Epithelial cell of proximal tubule (primary cell): ENCODE measurements around the gene EXOC1. TPM values are rescaled to one million over a fixed set of nuclear protein-coding genes. Genes with fewer than 3 reads are reported as not detected.

Source experiments
- DNase-seq: peaks from one replicate; pipeline ENCODE4 v3.0.0-alpha.2; 2011; ENCODE audit warnings: low read depth
- H3K4me3 ChIP-seq: 2 replicates; pipeline ENCODE4 v1.5.1; 2011; ENCODE audit warnings: low read depth, mild to moderate bottlenecking, low read length
- CTCF ChIP-seq: conservative IDR thresholded peaks from 2 replicates; pipeline ENCODE4 v1.5.1; 2012; ENCODE audit warnings: low read depth, mild to moderate bottlenecking, low read length
- total RNA-seq: library from RNA; depleted of rRNA; stranded (reverse); fragments of >200 nt; gene quantifications from 2 replicates; pipeline ENCODE4 v1.2.3, GENCODE V29; 2015

The EXOC1 gene
- total RNA-seq, 1 donor from 2014 or later = 16.8 TPM

GRCh38 chr4:55896622-55897021 lies 43.2 kb downstream of the EXOC1 start:
- TF ChIP-seq CTCF = no peak
- no peak overlapping the region for H3K4me3 ChIP-seq
- no peak for DNase-seq

- no peak for DNase-seq
Observed at GRCh38 chr4:55902677-55903076, 49.2 kb downstream of the EXOC1 start.

GRCh38 chr4:55903577-55903976 lies 50.1 kb downstream of the EXOC1 start:
- TF ChIP-seq CTCF = no peak
- no peak overlapping the region for H3K4me3 ChIP-seq
- no peak for DNase-seq

More at GRCh38 chr4:55902677-55903076, 49.2 kb downstream of the EXOC1 start:
- no peak for TF ChIP-seq CTCF
- H3K4me3 ChIP-seq = no peak overlapping the region

- no peak for DNase-seq
- no peak for TF ChIP-seq CTCF
- H3K4me3 ChIP-seq = no peak overlapping the region
Observed at GRCh38 chr4:55904576-55904975, 51.1 kb downstream of the EXOC1 start.

- H3K4me3 ChIP-seq = no peak overlapping the region
- no peak for TF ChIP-seq CTCF
- no peak for DNase-seq
Observed at GRCh38 chr4:55906323-55906722, 52.9 kb downstream of the EXOC1 start.

GRCh38 chr4:55906989-55907388 lies 53.5 kb downstream of the EXOC1 start:
- no peak overlapping the region for H3K4me3 ChIP-seq
- no peak for TF ChIP-seq CTCF
- DNase-seq = no peak

GRCh38 chr4:55907469-55907868 lies 54.0 kb downstream of the EXOC1 start:
- no peak for DNase-seq
- no peak for TF ChIP-seq CTCF
- no peak overlapping the region for H3K4me3 ChIP-seq
